MM.1S (cell line): ENCODE results near the gene EIF4EBP3.

Source experiments
- EZH2 ChIP-seq: fragments of 300-600 bp; sonication (generic); optimal IDR thresholded peaks from 2 replicates; pipeline ENCODE3; 2017; ENCODE audit warnings: low read depth, mild to moderate bottlenecking, antibody characterized with exemption, low read length, mixed read lengths
- TF ChIP-seq, protein P1 (sequence below): fragments of 300-600 bp; sonication (generic); IDR thresholded peaks from 2 replicates; pipeline ENCODE4 v1.5.1; 2016; ENCODE audit warnings: antibody characterized with exemption, low read length, mixed read lengths

- TF ChIP-seq, protein P1, sequence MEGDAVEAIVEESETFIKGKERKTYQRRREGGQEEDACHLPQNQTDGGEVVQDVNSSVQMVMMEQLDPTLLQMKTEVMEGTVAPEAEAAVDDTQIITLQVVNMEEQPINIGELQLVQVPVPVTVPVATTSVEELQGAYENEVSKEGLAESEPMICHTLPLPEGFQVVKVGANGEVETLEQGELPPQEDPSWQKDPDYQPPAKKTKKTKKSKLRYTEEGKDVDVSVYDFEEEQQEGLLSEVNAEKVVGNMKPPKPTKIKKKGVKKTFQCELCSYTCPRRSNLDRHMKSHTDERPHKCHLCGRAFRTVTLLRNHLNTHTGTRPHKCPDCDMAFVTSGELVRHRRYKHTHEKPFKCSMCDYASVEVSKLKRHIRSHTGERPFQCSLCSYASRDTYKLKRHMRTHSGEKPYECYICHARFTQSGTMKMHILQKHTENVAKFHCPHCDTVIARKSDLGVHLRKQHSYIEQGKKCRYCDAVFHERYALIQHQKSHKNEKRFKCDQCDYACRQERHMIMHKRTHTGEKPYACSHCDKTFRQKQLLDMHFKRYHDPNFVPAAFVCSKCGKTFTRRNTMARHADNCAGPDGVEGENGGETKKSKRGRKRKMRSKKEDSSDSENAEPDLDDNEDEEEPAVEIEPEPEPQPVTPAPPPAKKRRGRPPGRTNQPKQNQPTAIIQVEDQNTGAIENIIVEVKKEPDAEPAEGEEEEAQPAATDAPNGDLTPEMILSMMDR, result no peak
- no peak for TF ChIP-seq EZH2
Observed at GRCh38 chr5:140590861-140591260, 43.4 kb downstream of the EIF4EBP3 start.
